ENCODE measurements around the gene SMYD3. TPM values are rescaled to one million over a fixed set of nuclear protein-coding genes. Genes with fewer than 3 reads are reported as not detected.

Gene SMYD3
- total RNA-seq, 1 experiment from 2014 or later, result 29.6 TPM

DNA sequence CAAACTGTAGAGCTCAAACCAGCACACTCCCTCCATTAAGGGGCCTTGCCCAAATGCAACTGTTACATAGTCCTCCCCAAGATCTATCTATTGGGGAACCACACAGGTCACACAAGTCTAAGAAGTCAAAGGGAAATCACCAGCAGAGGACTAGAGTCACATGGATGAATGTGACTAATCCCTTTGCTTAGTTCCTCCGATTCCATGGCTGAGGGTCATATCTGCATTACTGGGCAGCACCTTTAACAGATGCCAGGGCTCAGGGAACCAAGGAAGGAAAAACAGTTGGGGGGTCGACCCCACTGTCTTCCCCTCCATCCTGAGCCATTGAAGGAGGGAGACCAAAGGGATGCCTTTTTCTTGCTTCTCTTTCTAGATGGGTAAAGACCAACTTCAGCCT is 23.4 kb upstream of the SMYD3 start:
- H2AFZ ChIP-seq, result no peak overlapping the region
- no peak overlapping the region for H3K4me2 ChIP-seq
- DNase-seq, result no peak
- ChIA-PET POLR2A (ENCODE audit: unreplicated experiment) (no interaction called here), CTCF (no interaction called here)
- TF ChIP-seq, protein P1, sequence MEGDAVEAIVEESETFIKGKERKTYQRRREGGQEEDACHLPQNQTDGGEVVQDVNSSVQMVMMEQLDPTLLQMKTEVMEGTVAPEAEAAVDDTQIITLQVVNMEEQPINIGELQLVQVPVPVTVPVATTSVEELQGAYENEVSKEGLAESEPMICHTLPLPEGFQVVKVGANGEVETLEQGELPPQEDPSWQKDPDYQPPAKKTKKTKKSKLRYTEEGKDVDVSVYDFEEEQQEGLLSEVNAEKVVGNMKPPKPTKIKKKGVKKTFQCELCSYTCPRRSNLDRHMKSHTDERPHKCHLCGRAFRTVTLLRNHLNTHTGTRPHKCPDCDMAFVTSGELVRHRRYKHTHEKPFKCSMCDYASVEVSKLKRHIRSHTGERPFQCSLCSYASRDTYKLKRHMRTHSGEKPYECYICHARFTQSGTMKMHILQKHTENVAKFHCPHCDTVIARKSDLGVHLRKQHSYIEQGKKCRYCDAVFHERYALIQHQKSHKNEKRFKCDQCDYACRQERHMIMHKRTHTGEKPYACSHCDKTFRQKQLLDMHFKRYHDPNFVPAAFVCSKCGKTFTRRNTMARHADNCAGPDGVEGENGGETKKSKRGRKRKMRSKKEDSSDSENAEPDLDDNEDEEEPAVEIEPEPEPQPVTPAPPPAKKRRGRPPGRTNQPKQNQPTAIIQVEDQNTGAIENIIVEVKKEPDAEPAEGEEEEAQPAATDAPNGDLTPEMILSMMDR (conservative IDR thresholded peaks at IDR 0.05), result no peak
- no peak overlapping the region for H3K27ac ChIP-seq
- H3K9me3 ChIP-seq (ENCODE audit: insufficient read depth, low read depth), result no peaks in the 10 kb centered on the region; the same call in 1 of the 2 replicates
- no peak overlapping the region for H3K4me3 ChIP-seq
- H3K9me2 ChIP-seq (ENCODE audit: insufficient read depth), result no peaks in the 10 kb centered on the region
- no TSS peak for BruUV-seq (replicated peaks)
- H4K20me1 ChIP-seq (ENCODE audit: insufficient read depth), result no peaks in the 10 kb centered on the region
- H3K79me2 ChIP-seq (ENCODE audit: low read depth), result no peaks in the 10 kb centered on the region
- H3K4me1 ChIP-seq (replicated peaks; ENCODE audit: insufficient read depth), result no peaks in the 10 kb centered on the region
- H3K27me3 ChIP-seq (ENCODE audit: insufficient read depth, low read depth), result no peaks in the 10 kb centered on the region
- no peaks in the 10 kb centered on the region for H3K36me3 ChIP-seq (ENCODE audit: low read depth)
- H3F3A ChIP-seq (ENCODE audit: insufficient read depth, low read depth), result no peaks in the 10 kb centered on the region
- intact Hi-C loops (cut with micrococcal nuclease; ENCODE audit: unreplicated experiment), result no loop called here

DNA sequence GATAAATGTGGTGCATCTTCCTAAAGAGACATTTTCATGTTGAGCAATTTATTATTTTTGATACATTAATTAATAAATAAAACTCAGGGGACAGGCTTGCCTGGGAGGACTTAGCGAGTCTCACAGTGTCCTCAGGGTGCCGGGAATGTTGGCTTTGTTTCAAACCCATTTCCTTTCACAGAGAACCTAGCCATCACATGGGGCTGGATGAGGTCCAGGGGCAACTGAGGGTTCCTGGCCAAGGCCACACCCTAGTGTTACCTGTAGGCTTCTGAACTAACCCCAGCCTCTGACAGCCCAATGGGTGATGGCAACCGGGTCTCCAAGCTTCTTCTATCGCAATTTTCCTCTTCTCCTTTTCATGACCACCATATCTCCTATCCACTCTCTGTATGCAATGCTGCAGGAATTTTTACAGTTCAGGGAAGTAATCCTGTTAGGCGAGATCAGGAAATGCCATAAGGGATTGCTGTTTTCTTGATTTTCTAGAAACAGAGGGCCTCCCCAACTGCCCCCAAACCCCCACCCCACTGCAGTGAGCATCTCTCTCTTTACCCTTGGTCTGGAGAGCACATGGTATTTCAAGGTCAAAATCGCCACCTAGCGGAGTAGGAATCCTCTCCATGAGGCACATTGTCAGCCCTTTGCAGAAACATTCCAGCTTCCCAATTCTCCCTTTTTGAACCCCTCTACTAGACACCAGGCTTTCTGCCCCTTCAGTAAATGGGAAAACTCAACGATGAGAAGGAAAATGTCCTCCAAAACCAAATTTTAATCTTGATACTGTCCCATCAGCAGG is 22.1 kb upstream of the SMYD3 start:
- no peak for DNase-seq
- Histone ChIP-seq H3K4me2 (no peak overlapping the region), H3K27me3 (ENCODE audit: insufficient read depth, low read depth) (no peaks in the 10 kb centered on the region), H3K9me2 (ENCODE audit: insufficient read depth) (no peaks in the 10 kb centered on the region), H3K27ac (no peak overlapping the region), H3K4me1 (replicated peaks; ENCODE audit: insufficient read depth) (no peaks in the 10 kb centered on the region), H3K9me3 (ENCODE audit: insufficient read depth, low read depth) (no peaks in the 10 kb centered on the region; the same call in 1 of the 2 replicates), H3K79me2 (ENCODE audit: low read depth) (no peaks in the 10 kb centered on the region), H2AFZ (no peak overlapping the region), H3K4me3 (no peak overlapping the region), H3K36me3 (ENCODE audit: low read depth) (no peaks in the 10 kb centered on the region), H4K20me1 (ENCODE audit: insufficient read depth) (no peaks in the 10 kb centered on the region), H3F3A (ENCODE audit: insufficient read depth, low read depth) (no peaks in the 10 kb centered on the region)
- TF ChIP-seq EZH2 (IDR thresholded peaks at IDR 0.05; ENCODE audit: low read depth), result no peak
- TF ChIP-seq, protein P1 (conservative IDR thresholded peaks at IDR 0.05), result no peak
- intact Hi-C loops (cut with micrococcal nuclease; ENCODE audit: unreplicated experiment), result no loop called here
- BruUV-seq (replicated peaks), result no TSS peak
- ChIA-PET CTCF (no interaction called here), POLR2A (ENCODE audit: unreplicated experiment) (no interaction called here)

DNA sequence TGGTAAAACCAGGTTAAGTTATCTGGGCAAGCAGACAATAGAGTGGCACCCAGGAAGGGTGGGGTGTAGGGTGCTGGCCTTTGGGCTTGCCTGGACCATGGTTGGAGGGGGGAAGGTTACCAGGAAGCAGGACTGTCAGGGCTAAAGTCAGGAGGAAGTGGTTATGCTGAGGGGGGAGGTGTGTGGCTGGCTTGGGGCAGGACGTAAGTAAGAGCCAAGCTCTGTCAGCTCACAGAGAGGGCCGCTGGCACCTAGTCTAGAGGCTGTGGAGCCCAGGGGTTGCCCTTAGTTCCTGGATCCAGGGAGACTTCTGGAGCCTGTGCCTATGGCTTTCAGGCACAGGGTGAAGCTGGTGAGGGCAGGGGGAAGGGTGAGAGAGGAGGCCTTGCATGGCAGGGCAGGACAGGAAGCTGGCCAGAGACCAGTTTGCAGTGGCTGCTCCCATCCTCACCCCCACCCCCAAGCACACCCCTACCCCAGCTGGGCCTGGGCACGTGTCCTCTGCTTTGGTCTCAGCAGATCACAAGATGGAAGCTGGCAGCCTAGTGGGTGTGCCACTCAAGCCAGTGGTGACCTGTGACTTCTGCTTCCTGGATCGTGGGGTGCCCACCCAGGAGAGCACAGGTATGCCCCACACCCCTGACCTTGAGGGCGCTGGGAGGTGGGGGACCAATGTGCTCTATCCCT is 20.5 kb upstream of the SMYD3 start:
- Histone ChIP-seq H3K9me2 (ENCODE audit: insufficient read depth) (no peaks in the 10 kb centered on the region), H3K9me3 (ENCODE audit: insufficient read depth, low read depth) (no peaks in the 10 kb centered on the region; the same call in 1 of the 2 replicates), H2AFZ (no peak overlapping the region), H3F3A (ENCODE audit: insufficient read depth, low read depth) (no peaks in the 10 kb centered on the region), H3K79me2 (ENCODE audit: low read depth) (no peaks in the 10 kb centered on the region), H4K20me1 (ENCODE audit: insufficient read depth) (no peaks in the 10 kb centered on the region), H3K4me1 (replicated peaks; ENCODE audit: insufficient read depth) (no peaks in the 10 kb centered on the region), H3K4me2 (no peak overlapping the region), H3K27me3 (ENCODE audit: insufficient read depth, low read depth) (no peaks in the 10 kb centered on the region; the same call in 1 of the 2 replicates), H3K36me3 (ENCODE audit: low read depth) (no peaks in the 10 kb centered on the region), H3K4me3 (no peak overlapping the region), H3K27ac (no peak overlapping the region)
- no peak for DNase-seq
- no TSS peak for BruUV-seq (replicated peaks)
- intact Hi-C loops (cut with micrococcal nuclease; ENCODE audit: unreplicated experiment), result no loop called here
- TF ChIP-seq, protein P1 (conservative IDR thresholded peaks at IDR 0.05), result no peak
- TF ChIP-seq EZH2 (IDR thresholded peaks at IDR 0.05; ENCODE audit: low read depth), result no peak
- POLR2A ChIA-PET (ENCODE audit: unreplicated experiment), result no interaction called here
- CTCF ChIA-PET, result no interaction called here
